GM21526 (cell line): ENCODE data around the gene TCF12.

Experiments used
- ATAC-seq: cut with Tn5 transposase; IDR thresholded peaks from one replicate; pipeline ENCODE4 v1.9.1; 2021; ENCODE audit warnings: moderate library complexity; ENCODE audit not compliant: unreplicated experiment, low FRiP score

Gene TCF12

DNA sequence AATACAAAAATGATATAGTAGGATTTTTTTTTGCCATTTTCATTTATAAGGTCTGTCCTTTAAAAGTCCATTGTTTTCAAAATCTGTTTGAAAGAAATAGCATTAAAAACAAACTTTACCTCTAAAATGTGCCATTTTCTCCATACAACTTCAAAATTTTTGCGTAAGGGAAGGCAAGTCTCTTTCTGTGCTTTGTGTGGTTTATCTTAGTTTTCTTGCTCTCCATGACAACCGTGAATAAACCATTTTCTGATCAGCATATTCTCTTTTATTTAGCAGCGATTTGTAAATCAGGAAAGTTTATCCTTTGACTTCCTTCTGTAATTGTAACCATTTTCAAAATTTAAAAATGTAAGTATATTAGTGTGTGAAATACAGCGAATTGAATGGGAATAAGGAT lies 310.0 kb downstream of the TCF12 start:
- no peak for ATAC-seq

DNA sequence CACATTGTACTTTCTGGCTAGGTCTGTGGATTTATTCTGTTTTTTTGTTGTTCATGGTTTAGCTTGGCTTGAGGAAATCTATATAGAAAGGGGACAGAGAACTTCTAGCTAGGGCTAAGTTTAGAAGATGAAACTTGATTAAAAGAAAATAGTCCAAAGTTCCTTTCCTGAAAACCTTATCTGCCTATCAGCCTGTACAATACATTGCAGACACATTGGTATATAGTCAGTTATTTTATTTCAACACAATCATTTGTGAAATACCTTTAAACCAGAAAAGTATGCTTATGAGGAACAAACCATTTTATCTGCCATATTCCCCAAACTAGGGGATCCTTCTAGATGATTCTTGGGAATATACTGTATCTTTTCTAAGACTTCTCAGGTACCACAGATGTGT lies 310.6 kb downstream of the TCF12 start:
- ATAC-seq = no peak

DNA sequence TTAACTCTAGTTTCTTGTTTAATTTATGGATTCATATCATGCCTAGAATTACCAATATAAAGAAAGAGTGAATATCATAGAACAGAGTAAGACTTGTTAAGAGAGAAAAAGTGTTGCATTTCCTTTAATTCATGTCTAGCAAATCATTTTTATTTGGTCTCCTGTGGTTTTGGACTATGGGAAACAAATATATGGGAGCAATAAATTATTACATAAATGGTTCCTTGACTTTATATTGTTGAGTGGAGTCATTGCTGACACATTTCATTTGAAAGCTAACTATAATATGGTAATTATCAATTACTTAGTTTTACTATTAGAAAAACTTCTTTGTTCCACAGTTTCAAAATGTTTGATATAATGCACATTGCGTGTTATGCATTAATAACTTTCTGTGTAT lies 313.1 kb downstream of the TCF12 start:
- ATAC-seq = no peak

DNA sequence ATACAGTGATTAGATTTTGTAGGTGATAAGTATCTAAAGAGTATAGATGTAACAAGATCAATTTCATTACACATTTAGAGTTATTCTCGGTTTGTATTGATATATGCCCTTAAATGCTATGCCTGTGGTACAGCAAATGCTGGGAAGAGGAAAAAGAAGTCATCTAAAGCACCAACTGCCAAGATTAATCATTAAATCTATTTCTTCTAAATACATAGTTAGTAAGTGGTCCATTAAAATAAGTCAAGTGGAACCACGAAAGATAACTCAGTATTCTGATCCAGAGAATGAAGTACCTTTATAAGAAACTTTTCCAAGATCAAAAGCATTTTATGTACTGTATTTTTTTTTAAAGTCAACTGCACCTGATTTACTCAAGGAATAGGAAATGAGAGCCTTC lies 315.7 kb downstream of the TCF12 start:
- ATAC-seq = no peak

DNA sequence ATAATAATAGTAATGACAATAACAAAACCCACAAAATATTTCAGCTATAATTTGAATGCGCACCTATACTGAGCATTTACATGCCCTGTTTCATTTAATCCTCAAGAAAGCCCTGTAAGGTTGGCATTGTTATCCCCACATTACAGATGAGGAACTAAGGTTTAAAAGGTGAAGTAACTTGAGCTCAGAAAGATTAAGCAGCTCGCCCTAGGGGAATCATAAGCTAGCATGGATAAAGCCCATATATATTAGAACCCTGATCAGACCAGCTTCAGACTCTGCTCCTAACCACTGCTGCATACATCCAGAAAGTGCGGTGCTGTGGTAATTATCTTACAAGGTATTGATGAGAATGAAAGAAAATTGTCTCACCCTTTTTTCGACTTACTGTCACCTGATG lies 316.7 kb downstream of the TCF12 start:
- ATAC-seq = no peak

GRCh38 chr15:57235873-57236272 lies 317.4 kb downstream of the TCF12 start:
- no peak for ATAC-seq

DNA sequence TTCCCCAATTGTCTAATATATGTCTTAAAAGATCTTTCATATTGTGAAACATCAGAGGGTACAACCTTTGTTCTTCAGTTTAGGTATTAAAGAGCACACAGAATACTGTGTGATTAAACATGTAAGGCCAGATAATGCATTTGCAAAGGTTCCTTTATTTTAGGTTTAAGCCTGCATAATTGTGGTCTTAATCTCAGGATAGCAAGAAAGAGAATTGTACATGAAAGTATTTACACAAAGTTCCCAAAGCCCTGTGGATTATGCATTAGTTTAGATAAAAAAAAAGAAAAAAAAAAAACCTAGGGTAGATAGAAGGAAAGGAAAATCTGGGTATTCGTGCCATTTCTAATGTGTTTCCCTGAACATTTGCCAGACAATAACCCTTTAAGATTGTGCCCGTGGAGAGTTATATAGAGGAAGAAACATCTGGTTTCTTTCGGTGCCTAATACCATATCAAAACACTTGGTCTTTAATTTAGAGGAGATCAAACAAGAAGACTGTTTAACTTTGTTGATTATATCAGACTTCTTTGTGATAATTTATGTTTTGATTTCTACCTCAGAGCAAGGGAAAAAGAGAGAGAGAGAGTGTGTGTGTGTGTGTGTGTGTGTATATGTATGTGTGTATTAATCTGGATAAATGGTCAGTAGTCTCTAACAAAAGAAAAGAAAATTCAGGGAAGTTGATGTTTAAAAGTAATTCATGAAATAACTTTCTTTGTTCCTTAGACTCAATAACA lies 318.3 kb downstream of the TCF12 start:
- no peak for ATAC-seq

GRCh38 chr15:57237301-57237642 lies 318.8 kb downstream of the TCF12 start:
- no peak for ATAC-seq

DNA sequence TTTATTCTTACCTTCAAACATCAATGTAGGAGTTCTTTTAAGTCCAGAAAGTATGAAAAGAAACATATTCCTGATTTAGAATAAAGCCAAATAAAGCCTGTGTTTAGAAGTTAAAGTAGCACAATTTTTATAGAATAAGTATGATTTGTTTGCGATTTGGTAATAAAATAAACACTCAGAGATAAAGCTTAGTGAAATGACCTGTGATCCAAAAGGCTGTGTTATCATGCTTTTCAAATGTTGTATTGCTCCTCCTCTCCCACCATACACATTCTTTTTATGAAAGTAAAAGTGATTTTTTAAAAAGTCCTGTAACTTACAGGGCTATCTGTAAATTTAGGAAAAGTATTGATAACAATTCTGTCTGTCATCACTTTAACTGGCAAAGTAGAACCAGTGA lies 319.2 kb downstream of the TCF12 start:
- no peak for ATAC-seq

DNA sequence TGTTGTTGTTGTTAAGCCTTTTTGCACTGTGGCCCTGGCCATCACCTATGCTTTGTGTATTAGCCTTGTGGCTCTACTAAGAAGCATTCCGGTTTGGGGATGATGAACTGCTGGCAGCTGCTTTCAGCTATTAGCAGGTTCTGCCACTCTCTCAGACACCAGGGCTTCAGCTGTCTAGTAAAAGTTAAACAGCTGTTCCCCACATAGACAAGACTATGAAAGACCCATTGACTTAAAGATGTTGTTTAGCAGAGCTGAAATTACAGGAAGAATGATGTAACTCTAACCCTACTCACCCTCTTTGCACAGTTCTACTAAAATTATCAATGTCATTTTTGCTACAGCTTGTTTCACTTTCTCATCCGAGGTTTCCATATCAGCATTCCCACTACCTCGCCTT lies 326.7 kb downstream of the TCF12 start:
- ATAC-seq = no peak

- no peak for ATAC-seq
These were observed 327.3 kb downstream of the TCF12 start for GRCh38 chr15:57245714-57246113.

DNA sequence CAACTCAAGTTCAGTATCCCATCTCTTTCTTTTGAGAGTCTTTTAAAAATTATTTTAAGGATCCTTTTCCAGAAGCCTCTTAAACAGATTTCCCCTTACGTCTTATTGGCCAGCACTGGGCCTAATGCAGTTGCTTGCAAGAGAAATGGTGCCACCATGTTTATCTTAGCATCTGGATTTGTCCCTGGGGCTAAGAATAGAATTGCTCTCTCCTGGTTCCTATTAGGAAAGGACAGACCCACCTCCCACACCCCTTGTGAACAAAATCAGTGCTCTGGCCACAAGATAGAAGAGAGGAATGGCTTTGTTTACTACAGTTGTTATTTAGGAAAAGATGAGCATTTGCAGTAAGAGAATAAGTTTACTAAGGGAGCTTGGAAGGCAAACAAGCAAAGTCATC lies 329.6 kb downstream of the TCF12 start:
- ATAC-seq = no peak

GRCh38 chr15:57251308-57251707 lies 332.9 kb downstream of the TCF12 start:
- ATAC-seq = no peak

GRCh38 chr15:57251941-57252340 lies 333.5 kb downstream of the TCF12 start:
- no peak for ATAC-seq

DNA sequence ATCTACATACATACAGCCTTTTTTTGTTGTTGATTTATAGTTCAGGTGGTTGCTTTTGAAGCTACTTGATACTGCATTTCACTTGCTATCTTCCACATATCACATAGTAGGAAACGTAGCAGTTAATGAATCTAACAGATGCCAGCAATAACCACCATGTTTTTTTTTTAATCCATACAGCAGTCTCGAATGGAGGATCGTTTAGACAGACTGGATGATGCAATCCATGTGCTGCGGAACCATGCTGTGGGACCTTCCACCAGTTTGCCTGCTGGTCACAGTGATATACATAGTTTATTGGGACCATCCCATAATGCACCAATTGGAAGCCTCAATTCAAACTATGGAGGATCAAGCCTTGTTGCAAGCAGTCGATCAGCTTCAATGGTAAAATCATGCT lies 334.6 kb downstream of the TCF12 start:
- no peak for ATAC-seq

DNA sequence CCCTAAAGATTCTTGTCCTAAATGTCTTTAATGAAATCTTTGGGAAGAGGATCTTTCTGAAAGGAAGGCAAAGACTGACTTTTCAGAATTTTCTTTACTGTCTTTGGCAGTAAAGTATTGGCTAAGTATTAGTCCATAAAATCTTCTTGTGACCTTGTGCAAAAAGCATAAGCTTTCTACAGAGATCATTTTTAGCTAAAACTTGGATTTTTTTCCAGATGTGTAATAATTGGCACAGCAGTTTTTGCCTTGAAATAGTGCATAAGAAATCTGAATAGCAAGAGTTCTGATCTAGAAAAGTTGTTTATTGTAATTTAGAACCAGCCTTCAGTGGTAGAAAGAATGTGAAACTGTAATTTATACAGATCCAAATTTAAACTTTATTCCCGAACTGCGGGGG lies 335.1 kb downstream of the TCF12 start:
- ATAC-seq = no peak

GRCh38 chr15:57255751-57256341 lies 337.4 kb downstream of the TCF12 start:
- no peak for ATAC-seq

GRCh38 chr15:57256939-57257338 lies 338.5 kb downstream of the TCF12 start:
- ATAC-seq = no peak

GRCh38 chr15:57259568-57260040 lies 341.2 kb downstream of the TCF12 start:
- no peak for ATAC-seq

- ATAC-seq = no peak
These were observed 345.1 kb downstream of the TCF12 start for GRCh38 chr15:57263520-57263919.

GRCh38 chr15:57272771-57273357 lies 354.4 kb downstream of the TCF12 start:
- no peak for ATAC-seq

GRCh38 chr15:57273402-57273801 lies 355.0 kb downstream of the TCF12 start:
- no peak for ATAC-seq
